HG02981 (cell line): ENCODE measurements around the gene DNAJC11.
"Not testable (repeated sequence)": the region's sequence is repeated elsewhere in the genome, so short reads cannot be mapped to it uniquely, and the experiment has no call there.

Source experiments
- ATAC-seq: cut with Tn5 transposase; IDR thresholded peaks from one replicate; pipeline ENCODE4 v1.9.1; 2021; ENCODE audit warnings: mild to moderate bottlenecking, moderate library complexity; ENCODE audit not compliant: unreplicated experiment

The DNAJC11 gene

DNA sequence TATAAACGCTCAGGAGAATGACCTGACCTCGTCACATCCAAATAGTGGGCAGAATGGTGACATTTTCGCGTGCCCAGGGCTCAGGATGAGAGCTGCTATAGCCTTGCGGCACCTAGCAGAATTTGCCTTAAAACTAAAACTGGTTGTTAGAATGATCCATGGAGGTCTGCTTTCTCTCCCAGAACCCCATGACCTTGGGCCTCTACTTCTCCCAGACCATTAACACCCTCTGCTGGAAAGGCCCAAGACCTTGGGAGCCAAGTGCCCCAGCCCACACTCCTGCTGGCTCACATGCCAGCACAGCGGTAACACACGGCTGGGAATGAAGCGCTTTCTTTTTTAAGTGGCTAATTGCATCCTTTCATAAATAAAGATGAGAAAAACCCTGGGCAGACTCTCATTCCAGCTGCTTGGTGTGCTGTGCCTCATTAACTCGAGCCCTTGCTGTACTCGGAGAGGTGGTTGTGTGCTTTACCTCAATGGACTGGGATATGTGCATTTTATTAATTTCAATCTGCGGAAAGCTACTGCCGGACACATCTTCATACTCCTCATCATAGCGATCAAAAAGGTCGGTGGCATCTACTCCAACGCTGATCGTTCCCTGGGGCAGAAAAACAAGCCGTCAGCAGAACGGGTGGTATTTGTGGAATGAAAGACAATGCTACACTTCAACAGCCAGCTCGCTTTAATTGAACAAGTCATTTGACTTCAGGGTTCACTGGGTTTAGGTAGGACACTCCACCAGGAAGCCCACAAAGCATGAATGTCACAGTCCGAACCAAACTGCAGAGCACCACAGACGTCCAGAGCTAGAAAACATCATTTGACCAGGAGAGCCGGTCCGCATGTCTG lies 48.0 kb downstream of the DNAJC11 start:
- ATAC-seq = no peak

DNA sequence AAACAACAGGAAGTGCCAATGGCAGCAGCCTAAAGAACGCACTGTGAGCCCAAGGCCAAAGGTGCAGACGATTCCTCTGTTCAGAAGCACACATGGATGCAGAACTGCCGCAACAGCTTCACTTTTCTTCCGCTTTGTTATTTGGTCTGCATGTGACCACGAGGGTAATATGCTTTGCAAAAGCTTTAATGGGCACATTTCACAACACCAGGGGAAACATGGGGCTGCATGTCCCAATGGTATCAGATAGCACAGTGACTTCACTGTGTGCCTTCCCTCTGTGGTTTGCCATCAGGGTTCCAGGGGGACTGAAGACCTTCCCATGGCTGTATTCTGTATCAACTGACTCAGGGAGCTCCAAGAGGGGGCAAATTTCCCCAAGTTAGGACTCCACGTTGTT lies 48.6 kb downstream of the DNAJC11 start:
- no peak for ATAC-seq

DNA sequence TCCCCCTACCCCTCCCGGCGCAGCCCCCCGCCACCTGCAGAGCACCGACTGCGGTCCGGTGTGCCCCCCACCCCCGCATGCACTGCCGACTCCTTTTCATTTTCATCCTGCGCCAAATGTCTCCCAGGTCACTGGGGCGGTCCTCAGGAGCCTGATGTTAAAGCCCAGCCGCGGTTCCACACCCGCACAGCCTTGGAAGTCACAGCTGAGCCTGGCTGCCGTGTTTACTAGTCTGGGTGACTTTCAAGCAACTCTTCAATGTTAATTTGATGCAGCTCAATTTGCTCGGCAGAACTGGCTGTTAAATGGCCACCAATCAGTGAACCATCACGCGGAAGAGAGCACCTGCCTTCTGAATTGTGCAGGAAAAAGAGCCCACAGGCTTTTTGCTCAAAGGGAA lies 49.7 kb downstream of the DNAJC11 start:
- ATAC-seq = no peak

DNA sequence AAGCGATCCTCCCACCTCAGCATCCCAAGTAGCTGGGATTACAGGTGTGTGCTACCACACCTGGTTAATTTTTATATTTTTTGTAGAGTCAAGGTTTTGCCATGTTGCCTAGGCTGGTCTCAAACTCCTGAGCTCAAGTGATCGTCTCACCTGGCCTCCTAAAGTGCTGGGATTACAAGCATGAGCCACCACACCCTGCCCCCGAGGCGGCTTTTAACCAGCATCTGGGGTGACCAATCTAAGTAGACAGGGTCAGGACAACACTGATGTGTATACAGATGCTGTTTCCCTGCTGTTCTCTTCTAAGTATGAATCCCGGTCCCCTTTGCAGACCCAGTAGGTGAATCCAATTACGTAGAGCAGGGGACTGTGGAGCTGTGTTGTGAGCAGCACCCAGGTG lies 53.1 kb downstream of the DNAJC11 start:
- no peak for ATAC-seq

DNA sequence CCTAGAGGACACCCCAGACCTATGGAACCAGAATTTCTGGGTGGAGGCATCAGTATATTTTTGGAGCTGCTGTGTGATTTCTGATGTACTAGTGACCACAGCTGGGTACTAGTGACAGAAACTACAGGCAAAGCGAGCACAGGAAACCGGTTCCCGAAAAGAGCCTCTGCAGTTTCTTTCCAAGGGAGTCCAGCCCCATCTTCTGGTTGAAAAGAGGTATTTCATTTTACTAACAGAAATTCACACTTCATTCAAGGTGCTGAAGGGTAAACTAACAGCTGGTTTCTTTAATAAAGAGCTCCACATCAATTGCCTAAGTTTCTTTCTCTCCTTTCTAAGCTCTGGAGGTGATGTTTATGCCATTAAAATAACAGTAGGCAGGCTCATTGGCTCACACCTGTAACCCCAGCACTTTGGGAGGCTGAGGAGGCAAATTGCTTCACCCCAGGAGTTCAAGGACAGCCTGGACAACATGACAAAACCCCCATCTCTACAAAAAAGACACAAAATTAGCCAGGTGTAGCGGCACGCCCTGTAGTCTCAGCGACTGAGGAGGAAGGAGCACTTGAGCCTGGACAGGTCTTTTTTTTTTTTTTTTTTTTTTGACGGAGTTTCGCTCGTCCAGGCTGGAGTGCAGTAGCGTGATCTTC lies 55.0 kb downstream of the DNAJC11 start:
- no peak for ATAC-seq

DNA sequence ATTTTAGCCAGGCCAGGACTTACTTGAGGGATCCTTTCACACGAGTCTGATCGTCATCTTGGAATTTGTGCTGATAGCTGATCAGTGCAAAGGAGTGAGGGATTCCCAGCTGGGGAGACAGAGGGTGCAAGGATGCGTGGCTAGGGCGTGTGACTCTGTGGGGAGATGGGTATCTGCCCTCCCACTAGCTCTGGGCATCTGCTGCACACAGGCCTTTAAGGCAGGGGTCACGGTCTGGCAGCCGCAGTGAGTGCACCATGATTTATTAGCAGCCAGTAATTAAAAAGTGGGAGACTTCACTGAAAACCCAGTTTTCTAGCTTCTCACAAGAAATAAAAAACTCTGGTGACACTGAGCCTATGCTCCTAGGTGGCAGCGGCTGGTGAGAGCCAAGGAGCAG lies 56.6 kb downstream of the DNAJC11 start:
- ATAC-seq = no peak

DNA sequence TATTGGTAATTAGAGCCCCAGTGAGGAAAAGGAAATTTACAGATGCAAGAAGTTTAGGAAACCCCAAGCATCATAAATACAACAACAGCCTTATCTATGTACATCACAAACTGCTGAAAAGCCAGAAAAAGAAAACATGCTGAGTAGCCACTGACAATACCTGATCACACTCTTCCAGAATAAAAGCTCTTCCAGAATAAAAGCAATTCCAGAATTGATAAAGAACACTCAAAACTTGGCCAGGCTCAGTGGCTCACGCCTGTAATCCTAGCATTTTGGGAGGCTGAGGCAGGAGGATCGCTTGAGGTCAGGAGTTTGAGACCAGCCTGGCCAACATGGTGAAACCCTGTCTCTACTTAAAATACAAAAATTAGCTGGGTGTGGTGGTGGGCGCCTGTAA lies 60.7 kb downstream of the DNAJC11 start:
- not testable (repeated sequence) for ATAC-seq

DNA sequence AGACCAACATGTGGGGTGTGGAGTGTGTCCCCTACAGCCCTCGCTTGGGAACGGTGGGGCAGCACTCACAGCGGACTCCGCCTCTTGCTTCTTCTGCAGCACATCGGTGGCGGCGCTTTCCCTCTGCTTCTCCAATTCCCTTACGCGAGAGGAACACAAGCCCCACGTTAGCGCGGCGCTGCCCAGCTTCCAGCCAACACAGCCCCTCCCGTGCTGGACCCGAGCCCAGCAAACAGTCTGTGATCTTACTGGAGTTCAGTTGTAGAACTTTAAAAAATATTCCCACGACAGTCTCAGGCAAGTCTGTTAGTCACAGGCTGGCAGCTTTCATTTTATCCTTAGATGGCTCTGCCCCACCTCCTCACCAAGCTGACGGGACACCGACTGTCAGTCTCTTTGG lies 63.4 kb downstream of the DNAJC11 start:
- no peak for ATAC-seq

DNA sequence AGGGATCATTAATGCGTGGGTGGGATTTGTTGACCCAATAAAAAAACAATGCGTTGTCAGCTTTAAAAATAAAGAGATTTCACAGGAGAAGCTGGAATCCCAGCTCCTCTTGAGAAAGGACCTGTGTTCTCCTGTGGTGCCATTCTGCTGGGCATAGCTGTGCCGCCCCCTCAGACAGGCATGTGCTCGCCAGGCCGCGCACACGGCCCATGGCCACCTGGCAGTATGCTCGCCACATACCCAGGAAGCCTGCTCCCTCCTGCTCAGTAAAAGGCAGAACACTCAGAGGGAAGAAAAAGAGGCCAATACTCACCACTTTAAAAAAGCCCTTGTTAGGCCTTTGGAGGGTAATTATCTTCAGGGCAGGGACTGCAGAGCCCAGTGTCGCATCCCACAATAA lies 63.8 kb downstream of the DNAJC11 start:
- ATAC-seq = no peak

DNA sequence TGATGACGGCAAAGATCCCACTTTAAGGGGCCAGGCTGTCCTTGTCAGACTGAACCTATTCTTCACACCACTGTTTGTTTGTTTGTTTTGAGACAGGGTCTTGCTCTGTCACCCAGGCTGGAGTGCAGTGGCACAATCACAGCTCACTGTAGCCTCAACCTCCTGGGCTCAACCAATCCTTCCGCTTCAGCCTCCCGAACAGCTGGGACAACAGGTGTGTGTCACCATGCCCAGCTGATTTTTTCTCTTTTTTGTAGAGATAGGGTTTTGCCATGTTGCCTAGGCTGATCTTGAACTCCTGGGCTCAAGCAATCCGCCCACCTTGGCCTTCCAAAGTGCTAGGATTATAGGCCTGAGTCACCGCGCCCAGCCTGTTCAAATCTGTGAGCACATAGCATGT lies 64.8 kb downstream of the DNAJC11 start:
- ATAC-seq = not testable (repeated sequence)

DNA sequence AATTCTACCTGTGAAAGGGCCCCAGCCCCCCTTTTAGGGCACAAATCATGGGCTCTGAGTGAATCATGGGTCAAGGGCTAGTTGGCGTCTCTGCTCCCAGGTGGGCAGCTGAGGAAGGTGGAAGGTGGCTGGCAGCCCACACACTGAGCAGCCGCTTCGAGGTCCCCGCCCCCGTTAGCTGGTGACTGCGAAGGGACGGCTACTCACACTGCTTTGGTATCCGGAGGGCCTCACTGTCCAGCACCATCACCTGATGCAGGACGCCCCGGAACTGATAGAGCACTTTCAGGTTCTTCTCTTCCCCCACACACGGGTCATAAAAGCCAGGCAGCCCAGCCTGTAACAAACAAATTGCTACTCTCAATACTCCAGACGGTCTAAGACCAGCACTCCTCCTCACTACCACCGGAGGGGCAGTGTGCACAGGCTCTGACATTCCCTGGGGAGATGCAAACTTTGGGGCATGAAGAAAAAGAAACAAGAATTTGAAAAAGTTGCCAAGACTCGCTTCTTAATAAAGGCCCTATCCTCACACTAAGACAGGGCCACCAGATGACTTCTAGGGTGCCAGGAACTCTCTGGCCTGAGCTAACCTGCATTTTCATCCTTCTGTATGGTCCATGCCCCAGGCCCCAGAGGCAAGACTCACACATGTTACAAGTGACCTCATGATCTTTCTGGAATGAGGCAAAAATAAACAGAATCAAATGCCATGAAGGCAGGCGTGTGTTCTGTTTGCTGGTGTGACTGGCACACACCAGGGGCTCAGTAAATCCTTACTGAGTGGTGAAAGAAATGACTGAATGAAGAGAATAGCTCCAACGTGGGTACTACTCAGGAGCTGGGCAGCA lies 65.5 kb downstream of the DNAJC11 start:
- ATAC-seq = no peak

DNA sequence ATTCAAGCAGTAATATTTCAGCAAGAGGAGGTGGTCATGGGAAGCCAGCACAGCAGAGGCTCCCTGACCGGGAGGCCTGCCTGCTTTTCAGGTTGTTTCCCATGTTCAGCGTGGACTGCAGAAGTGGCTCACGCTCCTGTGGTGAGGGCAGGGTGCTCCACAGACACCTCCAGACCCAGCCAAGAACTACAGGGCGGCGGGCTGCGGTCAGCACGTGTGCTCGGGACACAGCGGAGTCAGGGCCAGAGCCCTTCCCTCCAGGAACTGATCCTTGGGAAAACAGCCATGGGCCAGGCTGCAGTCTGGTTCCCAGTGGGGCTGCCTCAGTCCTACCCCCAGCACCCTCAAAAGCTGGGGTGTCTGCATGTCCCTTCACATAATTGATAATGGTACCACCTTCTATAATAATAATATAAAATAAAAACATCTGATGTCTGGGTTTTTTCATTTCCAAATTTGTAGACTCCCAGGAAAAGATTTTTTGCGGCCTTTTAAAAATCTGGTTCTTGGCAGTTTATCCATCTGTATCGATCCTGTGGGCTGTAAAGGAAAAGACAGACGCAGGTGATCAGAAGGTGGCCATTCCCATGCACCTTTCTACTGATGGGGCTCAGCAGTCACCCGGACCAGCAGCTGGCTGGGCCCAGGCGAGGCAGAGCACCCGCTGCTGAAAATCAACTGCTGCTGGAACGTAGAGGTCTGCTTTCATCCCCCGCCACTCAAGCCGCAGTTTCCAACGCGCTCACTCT lies 66.3 kb downstream of the DNAJC11 start:
- ATAC-seq = no peak

DNA sequence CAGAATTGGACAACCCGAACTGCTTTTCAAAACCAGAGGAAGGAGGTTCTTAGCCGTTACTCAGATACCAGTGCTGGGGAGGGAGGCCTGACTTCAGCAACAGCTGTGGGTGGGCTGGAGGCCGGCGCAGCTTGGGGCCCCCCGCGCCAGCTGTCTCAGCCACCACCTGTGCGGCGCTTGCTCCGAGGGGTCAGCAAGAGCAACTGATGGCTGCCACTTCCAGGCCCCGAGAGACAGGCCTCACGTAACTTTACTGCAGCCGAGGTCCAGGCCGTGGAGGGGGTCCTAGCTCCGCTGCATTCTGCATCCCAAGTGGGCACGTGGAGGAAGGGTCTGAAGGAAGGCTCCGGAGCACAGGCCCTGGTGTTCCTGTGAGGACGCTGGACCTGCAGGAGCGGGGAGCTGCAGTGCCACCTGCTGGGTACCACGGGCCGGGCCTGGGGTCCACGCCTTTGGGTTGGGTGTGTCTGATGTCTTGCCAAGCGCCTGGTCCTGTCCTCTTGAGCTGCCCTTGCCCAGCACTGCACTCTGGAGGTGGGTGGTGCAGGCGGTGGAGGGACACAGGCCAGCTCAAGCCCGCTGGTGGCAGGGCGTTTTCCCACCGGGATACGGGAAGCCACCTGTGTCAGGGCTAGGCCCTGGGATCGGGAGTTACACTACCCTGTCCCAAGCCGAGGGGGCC lies 67.1 kb downstream of the DNAJC11 start:
- no peak for ATAC-seq

DNA sequence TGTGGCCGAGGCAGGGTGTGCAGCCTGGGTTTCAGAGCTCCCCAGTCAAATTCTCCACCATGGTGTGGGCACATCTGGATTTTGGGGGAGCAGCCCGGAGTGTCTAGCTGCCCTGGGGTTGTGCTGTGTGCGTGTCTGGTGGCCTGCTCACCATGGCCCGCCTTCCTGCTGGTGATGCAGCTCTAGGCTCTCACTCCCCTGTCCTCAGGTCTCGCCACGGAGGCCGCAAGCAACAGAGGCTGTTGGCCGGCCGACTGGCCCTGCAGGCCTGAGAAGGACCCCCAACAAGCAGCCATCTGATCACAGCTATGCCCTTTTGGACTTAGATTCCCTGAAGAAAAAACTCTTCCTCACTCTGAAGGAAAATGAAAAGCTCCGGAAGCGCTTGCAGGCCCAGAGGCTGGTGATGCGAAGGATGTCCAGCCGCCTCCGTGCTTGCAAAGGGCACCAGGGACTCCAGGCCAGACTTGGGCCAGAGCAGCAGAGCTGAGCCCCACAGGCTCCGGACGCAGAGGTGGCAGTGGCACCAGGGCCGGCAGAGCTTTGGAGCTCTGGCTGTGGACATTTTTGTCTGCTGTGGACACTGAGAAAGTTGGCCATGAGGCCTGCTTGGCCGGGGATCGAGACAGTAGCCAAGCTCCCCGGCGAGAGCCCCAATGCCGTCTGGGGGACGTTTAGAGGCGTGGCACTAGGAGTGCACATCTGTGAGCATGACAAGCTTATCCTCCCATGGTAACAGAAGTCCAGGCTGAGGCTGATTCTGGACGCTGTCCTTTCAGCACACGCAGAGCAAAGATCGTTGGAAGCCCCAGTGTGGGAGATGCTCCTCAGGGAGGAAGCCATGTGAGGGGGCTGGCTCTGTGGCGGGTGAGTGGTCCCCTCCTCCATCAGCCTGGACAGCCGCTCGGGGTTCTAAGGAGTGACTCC lies 68.8 kb downstream of the DNAJC11 start:
- ATAC-seq = no peak

DNA sequence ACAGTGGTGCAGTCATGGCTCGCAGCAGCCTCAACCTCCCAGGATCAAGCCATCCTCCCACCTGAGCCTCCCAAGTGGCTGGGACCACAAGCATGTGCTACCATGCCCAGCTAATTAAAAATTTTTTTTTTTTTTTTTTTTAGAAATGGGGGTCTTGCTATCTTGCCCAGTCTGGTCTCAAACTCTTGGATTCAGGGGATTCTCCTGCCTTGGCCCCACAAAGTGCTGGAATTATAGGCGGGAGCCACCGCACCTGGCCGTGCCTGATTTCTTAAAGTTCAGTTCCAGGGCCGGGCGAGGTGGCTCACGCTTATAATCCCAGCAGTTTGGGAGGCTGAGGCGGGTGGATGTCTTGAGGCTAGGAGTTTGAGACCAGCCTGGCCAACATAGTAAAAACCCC lies 70.6 kb downstream of the DNAJC11 start:
- no peak for ATAC-seq

DNA sequence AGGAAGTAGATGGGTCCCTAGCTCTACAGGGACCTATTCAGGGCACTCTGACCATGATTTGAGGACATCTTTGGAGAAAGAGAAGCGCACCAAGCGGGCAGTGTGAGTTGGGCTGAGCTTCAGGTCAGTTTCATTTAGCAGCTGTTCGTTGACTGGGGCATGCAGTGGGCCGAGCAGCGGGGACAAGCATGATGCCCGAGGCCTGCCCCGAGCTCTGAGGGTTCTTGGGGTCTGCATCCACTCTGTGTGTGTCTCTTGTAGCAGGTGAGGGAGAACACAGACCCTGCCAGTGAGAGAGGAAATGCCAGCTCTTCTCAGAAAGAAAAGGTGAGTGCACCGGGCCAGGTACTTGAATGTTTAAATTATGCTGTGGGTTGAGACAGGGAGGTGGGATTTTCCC lies 71.6 kb downstream of the DNAJC11 start:
- no peak for ATAC-seq

DNA sequence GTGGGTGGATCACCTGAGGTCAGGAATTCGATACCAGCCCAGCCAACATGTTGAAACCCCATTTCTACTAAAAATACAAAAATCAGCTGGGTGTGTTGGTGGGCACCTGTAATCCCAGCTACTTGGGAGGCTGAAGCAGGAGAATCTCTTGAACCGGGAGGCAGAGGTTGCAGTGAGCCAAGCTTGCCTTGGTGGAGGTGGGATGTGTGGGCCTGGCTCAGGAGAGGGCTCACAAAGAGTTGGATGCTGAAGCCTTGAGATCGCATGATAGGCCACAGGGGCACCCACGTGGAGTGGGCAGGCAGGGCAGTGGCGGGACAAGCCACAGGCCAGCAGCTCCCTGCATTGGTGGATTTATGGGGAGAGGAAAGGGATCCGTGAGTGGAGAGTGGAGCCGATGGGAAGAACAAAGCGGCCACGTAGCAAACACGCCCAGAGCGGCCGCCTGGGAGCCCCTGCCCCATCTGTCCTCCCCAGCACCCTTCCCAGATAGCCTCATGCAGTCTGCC lies 72.6 kb downstream of the DNAJC11 start:
- no peak for ATAC-seq

DNA sequence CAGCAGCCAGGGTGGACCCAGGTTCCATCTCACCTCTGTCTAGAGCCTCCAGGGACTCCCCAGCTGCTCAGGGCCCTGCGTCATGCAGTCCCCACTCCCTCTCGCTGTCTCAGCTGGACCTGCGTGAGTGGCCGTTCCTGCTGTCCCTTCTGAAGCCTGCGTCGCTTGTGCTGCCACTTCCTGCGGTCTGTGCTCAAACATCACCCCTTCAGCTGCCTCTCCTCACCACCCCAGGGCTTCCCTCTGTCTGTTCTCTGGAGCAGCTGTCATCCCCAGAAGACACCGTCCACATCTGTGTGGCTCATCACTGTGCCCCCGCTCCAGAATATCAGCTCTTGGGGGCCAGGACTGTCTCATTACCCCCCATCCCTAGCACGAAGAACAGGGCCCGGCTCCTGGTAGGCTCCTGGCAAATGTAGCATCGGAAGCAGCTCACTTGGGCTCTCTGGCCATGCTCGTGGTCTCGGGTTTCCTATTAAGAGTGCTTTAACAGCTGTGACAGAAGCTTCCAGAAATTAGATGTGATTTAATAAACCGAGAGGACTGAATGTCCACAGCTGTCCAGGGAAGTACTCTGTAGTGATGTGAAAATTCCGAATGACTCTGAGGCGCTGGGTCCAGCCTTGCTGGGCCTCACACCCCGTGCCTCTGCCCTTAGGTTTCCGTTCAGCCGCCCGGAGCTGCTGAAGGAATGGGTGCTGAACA lies 73.6 kb downstream of the DNAJC11 start:
- no peak for ATAC-seq
